ENCODE measurements around the gene CHST12.

GRCh38 chr7:2472739-2473138, 69.3 kb downstream of the CHST12 start:
- TF ChIP-seq MAX (IDR thresholded peaks at IDR 0.05; ENCODE audit: low read depth, low read length) (no peak), POLR2A (IDR thresholded peaks at IDR 0.05; ENCODE audit: extremely low read depth, insufficient read length) (no peak), CTCF (IDR thresholded peaks at IDR 0.05; ENCODE audit: low read depth, low read length) (no peak), MYC (IDR thresholded peaks at IDR 0.05; ENCODE audit: low read depth, low read length) (no peak)
